HG02840 (cell line): ENCODE measurements around the gene FCER1G.

Source experiments
- ATAC-seq: cut with Tn5 transposase; IDR thresholded peaks from one replicate; pipeline ENCODE4 v1.9.1; 2021; ENCODE audit warnings: mild to moderate bottlenecking, moderate library complexity, moderate number of reproducible peaks; ENCODE audit not compliant: unreplicated experiment, low FRiP score

FCER1G gene

DNA sequence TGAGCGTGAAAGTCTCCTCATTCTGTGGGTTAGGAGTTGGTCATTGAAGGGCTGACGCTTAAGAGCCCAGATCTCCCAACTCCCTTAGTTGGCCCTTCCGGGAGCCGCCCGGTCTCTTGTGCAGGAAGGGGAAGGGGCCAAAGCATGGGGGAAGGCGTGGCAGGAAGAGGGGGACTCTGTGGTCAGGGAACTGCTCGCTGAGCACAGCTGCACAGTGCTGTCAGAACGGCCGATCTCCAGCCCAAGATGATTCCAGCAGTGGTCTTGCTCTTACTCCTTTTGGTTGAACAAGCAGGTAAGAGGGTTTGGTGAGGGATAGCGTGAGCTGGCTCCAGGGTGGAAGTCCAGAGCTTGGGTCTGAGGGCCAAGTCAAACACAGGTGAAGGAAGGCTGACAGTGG lies at the start of gene FCER1G:
FCER1G (plus strand) TSS at position 220 of the 400 bp plus-strand sequence; CDS start at position 247, 27 bp downstream.
- ATAC-seq = no peak

DNA sequence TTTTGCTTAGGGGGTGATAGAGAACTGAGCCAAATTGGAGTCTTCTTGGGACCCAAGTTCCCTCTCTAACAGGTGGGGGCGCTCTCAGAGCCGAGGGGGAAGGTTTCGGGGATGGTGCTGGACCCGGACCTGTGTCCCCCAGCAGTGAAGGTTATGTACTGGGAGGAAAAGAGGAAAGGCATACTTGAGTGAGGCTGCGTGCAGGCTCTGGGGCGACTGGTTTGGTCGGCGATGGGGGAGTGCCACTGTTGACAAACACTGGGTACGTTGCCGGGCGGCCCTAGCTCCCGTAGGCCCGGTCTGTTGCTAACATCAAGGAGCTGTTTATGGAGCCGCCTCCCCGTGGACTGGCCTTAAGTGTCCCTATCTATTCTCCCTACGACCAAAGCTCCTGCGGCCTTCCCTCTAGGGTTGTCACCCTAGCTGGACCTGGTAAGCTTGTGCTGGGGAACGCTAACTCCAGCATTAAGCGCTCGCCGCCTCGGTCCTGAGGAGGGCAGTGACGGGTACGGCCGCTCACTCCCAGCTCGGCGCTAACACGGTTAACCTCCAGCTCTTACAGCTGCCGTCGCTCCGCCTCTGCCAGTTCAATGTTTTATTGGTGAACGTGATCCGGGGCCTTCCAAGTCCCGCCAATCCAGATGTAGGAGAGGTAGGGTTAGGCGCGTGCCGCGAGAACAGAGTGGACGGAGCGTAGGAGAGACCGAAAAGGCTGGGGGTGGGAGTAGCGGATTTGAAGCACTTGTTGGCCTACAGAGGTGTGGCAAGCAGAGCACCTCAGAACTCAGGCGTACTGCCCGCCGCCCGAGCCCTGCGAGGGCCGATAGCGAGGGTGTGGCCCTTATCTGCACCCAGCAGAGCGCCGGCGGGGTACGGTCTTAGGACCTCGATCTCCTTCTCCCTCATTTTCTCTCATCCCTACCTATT lies 49.1 kb upstream of the FCER1G start, which contains the start of gene PPOX:
PPOX (plus strand) TSS at position 685 of the 927 bp plus-strand sequence. CDS start 422 bp downstream, outside the sequence.
- ATAC-seq = peak; percentile 94

DNA sequence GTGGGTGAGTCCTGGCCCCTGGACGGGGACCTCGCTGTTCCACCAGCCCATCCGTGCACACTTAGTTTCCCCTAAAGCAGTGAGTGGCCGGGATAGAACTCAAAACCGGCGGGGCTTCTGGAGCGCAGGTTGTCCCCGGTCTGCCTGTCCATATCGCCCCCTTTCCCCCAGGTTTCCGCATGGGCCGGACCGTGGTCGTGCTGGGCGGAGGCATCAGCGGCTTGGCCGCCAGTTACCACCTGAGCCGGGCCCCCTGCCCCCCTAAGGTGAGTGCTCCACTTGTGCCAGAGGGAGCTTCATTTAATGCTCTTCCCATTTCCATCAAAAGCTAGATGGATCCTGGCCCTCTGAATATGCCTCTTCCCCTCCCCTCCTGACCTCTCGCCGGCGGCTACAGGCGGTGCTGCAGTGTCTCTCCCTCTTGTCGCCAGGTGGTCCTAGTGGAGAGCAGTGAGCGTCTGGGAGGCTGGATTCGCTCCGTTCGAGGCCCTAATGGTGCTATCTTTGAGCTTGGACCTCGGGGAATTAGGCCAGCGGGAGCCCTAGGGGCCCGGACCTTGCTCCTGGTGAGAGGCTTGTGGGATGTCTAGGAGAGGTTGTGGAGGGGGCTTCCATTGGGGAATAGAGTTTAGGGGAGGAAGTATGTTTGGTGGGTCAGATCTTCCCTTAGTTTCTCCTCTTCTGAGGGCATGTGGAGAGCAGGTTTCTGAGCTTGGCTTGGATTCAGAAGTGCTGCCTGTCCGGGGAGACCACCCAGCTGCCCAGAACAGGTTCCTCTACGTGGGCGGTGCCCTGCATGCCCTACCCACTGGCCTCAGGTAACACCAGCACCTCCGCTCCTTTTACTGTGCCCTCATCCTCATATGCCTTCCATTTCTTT lies 48.2 kb upstream of the FCER1G start:
- no peak for ATAC-seq

DNA sequence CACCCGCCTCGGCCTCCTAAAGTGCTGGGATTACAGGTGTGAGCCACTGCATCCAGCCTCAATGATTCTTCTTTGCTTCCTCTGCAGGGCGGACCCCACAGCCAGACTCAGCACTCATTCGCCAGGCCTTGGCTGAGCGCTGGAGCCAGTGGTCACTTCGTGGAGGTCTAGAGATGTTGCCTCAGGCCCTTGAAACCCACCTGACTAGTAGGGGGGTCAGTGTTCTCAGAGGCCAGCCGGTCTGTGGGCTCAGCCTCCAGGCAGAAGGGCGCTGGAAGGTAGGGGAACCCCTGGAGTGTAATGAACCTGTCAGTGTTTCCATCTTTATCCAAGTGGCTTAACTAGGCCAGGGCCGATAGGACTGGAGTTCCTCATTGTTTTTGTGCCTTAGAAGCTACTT lies 46.2 kb upstream of the FCER1G start:
- ATAC-seq = no peak

DNA sequence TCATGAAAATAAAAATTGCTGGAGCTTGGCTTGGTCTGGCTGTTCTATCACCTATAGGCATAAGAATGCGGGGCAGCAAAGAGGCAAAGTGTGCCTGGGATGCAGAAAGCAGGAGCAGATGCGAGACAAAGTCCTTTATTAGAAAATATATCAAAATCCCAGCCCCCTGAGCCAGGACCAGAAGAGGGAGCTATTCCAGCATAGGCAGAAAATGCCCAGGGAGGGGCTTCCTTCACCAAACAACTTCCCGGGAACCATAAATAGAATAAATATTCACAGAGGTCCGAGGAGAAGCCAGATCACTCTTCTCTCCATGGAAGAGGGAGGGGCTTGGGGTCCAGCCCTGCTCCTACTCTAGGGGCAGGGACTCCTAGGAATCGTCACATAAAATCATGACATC lies 43.9 kb upstream of the FCER1G start:
- no peak for ATAC-seq

DNA sequence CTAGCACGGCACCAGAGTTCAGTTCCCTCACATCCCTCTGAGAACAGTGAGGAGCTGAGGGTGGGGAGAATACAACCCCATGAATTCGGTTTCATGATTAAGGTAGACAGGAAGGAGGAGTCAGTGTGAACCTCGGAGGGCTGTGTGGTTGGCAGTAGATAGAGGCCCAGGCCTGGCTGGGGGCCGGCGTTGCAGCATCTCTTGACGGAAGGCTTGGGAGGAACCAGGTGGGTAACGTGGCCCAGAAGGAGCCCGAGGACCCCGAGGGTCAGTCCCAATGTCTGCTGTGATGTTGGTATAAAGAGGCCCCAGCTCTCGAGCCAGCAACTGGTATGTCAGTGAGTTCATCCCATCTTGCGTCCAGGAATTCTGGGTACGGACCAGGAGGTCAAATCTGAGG lies 43.4 kb upstream of the FCER1G start:
- no peak for ATAC-seq

DNA sequence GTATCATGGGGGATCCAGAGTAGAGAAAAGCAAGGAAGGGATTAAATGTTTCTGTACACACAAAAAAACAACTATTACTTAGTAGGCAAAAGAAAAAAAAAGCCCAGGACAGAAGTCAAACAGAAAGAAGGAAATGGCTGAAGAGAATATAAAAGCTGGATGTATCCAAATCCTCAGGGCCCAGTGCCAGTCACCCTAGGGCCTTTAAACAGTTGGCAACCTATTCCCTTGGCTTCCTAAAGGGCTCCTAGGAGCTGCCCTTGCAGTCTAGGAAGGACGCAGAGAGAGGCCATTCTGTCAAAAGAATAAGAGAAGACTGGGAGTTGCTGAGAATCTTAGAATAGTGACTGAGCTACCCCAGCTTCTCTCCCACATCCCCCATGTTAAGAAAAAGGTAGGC lies 42.7 kb upstream of the FCER1G start:
- ATAC-seq = no peak

DNA sequence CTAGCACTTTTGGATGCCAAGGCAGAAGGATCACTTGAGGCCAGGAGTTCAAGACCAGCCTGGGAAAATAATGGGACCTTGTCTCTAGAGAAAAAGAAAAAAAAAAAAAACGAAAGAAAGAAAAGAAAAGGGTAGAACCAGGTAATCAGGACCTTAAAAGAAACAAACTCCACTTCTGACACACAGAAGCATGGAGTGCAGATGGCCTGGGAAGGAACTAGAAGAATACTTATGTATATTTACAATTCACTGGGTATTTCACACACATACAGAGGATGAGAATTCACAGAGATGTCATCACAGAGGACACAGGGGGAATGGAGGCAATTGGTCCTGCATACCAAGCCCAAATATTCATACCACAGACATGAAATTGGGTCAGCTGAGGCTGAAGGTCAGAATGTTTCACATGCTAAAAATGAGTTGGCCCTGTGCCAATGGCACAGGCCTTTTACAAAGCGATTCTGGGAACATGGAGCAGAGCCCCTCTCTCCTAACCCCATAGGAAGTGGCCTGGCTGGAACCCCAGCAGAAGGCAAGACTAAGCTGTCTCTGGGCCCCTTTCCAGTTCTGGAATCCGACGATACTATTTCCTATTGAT lies 42.2 kb upstream of the FCER1G start:
- ATAC-seq = no peak

DNA sequence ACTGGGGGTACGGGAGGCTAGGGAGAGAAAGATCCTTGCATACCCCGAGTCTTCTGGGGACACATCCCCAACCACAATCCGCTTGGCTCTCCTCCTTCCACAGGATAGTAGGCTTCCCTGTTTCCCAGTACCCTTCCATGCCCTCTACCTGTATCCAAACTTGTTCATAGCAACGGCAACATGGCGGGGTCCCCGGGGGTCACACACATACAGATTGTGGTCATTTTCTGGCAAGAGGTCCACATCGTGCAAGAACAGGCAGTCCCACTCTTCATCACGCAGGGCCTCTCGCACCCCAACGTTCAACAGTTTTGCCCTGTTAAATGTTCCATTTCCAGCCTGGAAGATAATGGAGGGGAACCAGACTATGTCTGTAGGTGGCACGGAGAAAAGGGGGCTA lies 41.4 kb upstream of the FCER1G start:
- ATAC-seq = no peak

DNA sequence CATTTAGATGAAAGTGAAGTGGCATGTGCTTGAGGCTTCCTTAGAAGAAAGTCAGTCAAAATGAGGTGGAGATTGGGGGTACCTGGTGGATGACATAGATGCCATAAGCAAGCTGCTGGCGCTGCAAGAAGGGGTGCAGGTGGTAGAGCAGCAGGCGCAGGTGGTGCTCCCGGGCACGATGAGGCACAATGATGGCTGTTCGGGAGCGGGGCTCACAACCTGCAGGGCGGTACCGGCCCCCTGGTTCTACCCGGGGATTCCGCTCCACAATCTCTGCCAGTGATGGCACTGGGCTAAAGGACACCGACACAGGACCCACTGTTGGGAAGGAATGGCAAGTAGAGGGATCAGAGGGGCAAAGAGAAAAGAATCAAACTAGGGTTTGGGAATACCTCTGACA lies 40.2 kb upstream of the FCER1G start:
- no peak for ATAC-seq

DNA sequence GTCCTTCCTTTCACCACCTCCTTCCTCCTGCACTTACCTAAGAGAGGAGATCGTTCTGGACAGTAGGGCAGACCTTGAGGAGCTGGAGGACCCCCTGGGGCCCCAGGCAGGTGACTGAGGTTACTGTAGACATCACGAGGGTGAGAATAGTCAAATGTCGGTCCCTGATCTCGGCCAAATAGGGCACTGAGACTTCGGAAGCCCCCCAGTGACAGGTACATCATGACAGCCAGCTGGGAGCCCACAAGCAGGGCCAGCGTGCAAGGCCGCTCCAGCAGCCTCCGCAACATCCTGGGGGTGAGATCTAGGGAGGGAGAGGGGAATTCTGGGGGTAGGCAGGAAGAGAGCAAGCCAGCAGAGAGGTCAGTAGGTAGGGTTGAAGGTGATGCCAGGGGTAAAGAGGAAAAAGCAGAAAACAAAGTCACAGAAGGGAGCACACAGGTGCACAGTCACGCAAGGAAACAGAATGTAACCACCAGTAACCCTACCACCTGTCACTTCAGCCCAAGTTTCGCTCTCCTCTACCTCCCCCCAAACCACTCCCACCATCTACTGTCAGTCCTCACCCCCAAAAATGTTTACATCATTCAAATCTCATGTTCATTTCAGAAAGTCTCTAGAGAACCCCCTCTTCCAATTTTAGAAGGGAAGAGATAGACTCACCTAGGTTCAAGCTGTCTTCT lies 39.2 kb upstream of the FCER1G start:
- ATAC-seq = no peak

DNA sequence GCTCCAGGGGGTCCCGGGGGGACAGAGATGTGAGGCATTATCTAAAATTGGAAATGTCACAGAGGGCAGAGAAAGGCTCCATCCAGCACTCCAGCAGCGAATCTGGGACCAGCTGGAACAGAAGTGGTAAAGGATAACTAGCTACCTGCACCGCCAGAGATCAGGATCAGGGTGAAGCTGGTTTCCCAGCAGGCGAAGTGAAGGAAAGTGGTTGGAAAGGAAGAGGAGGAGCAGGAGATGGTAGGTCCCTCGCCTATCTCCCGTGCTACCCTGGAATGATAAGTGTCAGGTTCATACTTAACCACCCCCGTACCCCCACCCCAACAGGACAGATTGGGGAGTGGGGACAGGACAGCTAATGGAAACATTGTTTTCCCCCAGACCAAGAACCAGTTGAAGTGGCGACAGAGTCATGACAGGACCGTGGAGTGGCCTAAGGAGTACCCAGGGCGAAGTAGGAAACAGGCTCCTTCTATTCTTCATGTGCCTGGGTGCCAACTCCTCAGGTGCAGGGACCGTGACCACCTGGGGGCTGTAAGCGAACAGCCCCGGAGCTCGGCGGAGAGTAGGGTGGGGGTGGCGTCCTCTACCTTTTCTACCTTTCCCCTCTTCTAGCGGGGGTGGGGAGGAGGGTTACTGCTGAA lies 38.5 kb upstream of the FCER1G start:
- ATAC-seq = no peak

DNA sequence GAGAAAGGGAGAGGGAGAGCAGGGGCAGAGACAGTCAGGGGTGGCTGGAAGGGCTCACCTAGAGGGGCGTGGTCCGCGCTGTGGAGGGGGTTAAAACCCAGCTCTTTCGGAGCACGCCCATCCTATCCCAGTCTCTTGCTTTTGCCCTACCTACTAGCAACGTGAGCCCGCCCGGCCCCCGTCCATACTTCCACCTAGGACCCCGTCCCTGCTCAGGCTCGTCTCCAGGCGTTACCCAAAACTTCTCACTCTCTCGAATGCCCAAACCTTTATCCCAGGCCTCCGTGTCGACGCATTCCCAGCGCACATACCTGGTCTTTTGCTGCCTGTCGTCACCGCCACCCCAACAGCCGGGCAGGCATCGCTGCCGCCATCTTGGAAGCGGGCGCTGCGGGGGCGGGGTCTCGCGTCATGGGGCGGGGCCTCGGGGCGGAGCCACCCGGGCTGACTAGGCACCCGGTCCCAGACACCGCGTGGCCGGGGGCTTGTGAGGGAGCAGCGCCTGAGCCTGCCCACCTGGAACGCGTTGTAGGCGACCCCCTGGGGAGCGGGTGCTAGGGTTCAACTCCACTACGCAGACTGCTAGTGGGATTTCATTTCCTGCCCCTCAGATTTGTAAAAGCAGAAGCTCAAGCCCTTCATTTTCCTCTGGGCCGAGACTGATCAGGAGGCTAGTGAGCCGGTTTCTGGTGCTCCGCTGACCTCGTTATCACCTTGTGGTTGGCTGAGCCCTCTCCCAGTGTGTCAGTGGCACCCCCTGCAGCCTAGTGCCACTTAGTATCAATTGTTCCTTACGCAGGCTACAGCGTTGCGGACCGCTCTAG lies 37.8 kb upstream of the FCER1G start, which contains the start of gene B4GALT3:
B4GALT3 (minus strand) TSS at position 396 of the 824 bp plus-strand sequence. CDS start 1,447 bp downstream, outside the sequence.
- peak; percentile 69 for ATAC-seq

DNA sequence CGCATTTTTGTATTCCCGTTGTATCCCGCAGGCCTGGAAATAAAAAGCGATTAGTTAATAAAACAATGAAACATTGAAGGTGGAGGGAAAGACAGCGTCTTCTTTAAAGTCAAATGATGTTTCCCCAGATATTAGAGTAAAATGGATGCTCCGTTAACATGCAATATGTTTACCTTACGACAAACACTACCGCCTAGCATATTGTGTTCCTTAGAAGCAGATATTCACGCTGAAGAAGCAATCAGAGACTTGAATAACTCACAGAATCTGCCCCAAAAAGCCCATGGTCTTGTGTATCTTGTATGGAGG lies 37.2 kb upstream of the FCER1G start:
- no peak for ATAC-seq

DNA sequence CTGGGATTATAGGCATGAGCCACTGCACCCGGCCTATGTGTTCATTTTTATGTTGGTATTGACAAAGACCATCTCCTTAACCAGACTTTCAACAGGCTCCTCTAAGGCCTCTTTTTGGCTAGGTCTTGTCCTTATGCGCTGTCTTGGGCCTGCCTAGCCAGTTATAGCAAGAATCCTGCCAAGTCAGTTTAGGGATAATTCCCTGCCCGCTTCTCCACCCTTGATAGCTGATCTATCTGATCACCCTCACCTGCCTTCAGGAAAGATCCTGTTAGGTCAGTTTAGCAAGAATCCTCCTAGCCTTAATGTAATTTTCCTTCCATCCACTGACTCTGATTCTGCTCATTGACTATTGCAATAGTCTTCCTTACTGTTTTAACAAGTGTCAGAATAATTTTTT lies 35.4 kb upstream of the FCER1G start:
- ATAC-seq = no peak

DNA sequence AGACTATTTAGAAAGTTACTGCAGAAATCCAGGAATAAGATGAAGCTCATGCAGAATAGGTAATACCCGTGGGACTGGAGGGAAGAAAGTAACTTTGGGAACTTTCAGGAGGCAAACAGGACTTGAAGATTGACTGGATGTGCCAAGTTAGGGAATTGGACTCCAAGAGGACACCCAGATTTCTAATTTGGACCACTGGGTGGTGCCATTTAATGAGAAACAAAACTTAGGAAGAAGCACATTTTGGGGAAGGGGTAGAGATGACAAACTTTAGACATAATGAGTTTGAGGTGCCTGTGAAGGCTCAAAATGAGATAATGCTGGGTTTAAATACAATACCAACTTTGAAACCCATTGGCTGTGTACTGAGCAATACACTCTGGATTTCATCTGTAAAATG lies 34.5 kb upstream of the FCER1G start:
- no peak for ATAC-seq

DNA sequence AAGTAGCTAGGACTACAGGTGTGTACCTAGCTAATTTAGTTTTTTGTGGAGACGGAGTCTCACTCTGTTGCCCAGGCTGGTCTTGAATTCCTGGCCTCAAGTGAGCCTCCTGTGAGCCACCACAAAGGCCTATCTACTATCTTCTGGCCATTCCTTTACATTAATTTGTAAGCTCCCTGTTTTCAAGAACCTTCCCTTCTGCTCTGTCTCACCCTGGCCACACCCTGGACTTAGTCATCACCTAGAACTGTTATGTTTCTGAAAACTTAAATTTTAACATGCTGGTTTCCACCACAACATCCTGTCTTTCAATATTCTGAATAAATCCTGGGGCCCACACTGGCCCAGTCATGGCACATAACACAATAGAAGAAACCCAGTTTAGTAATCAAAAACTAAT lies 32.9 kb upstream of the FCER1G start:
- no peak for ATAC-seq

DNA sequence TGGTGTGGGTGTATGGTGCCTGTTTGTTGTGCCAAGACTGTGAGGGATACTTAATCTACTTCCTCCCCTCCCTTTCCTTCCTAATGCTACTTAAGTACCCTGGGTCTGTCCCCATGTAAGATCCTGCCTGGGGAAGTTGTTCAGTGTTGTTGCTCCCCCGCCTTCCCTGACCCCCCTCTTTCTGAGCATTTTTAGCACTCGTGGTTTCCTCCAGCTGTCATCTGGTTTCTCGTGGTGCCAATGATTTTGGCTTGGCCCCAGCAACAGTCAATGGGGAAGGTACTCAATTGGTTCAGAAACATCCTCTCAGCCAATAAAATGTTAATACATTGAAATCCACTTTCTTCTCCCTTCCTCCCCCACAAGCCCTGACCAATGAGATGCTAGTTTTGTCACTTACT lies 29.8 kb upstream of the FCER1G start:
- ATAC-seq = peak; percentile 53

DNA sequence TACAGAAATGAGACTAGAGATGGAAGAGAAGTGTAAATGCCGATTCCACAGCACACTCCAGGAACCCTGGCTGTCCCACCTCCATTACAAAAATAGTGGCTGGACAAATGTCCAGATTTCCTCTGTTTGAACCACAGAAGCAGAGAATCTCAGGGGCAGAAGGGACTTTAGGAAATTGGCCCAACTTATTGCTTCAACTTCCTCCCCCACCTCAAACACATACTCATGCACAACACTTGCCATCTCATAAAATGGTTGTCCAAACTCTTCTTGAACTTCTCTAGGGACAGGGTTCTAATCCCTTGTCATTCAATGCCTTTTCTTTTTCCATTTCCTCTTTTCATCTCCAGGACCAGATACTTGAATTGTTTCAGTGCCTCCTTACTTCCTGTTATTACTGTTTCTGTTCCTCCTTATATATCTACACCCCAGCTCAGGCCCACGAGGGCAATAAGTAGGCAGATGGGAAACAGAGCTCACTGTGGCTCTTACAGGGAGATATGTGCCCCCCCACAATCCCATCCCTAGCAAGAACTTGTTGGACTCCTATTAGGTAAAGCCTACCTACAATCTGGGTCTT lies 29.3 kb upstream of the FCER1G start:
- ATAC-seq = peak; percentile 20
